Measurements from ENCODE around the gene KCNC1. TPM values are rescaled to one million over a fixed set of nuclear protein-coding genes. Genes with fewer than 3 reads are reported as not detected.

Gene KCNC1
- total RNA-seq, 1 donor from 2014 or later: not detected

DNA sequence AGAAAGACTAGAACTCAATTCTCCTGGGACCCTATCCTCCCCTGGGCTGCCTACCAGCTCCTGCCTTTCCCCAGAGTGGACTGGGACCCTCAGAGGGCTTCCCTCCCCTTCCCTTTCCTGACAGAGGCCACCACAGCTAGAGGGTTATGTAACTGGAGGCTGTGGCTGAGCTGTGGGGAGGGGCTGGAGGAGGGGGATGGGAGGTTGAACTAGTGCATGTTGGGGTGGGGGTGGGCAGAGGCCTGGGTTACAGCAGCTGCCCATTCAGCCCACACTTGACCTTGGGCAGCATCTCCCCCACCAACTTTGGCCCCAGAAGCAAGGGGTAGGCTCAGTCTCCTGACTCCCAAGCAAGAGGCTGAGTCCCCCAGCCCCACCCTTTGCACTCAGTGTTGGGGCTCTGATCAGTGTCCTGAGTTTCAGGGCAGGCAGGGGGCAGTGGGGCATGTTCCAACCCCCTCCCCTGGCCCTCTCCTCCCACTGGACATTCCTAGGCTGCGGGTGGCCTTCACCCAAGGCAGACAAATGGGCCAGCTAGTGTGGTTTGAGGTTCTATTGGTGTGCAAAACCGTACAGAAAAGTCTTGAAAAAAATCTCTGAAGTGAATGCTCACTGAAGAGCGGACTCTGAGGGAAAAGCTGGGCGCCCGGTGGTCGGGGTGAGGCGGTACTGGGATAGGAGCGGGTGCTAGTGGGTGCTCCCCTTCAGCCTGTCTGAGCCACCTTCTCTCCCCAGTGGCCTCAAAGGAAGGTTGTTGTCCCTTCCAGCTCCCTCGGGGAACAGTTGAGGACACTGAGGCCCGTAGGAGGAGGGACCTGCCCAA lies 3.8 kb downstream of the KCNC1 start:
- no peak for ATAC-seq

- no peak for ATAC-seq
These were observed 5.4 kb downstream of the KCNC1 start for GRCh38 chr11:17739945-17740338.

GRCh38 chr11:17740649-17741235 lies 6.2 kb downstream of the KCNC1 start:
- ATAC-seq: no peak

DNA sequence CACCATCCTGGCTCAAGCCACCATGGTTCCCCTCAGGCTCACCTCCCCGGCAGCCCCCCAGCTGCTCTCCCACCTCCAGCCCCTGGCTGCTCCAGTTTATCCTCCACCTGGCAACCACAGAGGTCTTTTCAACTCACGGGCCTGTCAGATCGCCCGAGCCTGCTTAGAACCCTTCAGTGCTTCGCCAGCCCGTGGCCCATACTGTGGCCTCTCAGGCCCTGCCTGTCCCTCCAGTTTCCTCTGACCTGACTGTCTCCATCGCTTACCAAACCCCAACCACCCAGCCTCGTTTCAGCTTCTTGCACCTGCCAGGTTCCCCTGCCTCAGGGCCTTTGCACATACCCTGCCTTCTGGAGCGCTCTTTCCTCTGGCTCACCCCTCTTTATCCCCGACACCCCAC lies 6.9 kb downstream of the KCNC1 start:
- ATAC-seq: no peak

DNA sequence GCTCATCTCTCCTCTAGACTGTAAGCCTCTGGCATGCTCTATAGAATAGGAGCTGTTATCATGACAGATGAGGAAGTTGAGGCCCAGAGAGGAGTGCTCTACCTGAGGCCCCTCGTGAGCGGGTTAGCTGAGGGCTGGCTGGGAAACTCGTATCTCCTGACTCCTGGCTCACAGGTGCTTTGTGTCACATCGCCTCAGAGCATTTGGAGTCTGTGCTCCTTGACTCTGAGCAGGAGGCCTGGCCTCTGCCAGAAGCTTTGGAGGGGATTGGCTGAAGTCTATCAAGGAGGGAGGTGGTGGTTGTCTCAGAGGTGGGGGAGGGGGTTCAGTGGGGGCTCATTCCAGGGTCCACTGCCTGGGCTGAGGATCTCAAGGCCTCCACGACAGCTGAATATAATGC lies 7.4 kb downstream of the KCNC1 start:
- no peak for ATAC-seq

DNA sequence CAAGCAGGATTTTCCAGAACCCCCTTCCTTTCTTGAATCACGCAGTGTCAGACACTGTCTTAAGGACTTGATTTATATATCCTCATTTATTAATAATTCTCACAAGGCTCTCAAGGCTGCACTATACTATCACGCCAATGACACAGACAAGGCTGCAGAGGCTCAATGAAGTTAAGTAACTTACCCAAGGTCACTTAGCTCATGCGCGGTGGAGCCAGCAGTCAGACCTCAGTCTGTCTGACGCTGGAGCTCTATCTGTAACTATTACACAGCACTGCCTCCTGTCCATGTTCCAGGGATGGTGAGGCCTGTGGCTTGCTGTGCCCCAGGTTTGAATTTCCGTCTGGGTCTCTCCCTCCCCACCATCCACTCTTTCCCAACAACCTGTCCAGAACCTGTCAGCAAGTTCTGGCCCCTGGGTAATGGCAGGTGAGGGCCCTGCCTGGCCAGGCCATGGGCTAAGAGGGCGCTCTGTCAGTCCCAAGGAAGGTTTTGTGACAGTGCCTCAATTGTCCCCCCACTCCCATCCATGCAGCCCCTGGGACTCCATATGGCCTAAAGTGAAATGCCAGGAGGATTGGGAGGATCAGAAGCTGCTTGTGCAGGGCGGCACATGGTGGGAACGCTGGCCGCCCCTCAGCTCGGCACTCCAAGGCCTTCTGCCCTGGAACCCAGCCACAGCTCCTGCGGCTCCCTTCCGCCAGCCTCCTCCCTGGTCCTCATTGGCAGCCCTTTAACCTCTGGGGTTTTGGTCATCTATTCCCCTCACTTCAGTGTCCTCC lies 8.6 kb downstream of the KCNC1 start:
- ATAC-seq: no peak

- peak; percentile 21 for ATAC-seq
These were observed 9.2 kb downstream of the KCNC1 start for GRCh38 chr11:17743808-17744119.

DNA sequence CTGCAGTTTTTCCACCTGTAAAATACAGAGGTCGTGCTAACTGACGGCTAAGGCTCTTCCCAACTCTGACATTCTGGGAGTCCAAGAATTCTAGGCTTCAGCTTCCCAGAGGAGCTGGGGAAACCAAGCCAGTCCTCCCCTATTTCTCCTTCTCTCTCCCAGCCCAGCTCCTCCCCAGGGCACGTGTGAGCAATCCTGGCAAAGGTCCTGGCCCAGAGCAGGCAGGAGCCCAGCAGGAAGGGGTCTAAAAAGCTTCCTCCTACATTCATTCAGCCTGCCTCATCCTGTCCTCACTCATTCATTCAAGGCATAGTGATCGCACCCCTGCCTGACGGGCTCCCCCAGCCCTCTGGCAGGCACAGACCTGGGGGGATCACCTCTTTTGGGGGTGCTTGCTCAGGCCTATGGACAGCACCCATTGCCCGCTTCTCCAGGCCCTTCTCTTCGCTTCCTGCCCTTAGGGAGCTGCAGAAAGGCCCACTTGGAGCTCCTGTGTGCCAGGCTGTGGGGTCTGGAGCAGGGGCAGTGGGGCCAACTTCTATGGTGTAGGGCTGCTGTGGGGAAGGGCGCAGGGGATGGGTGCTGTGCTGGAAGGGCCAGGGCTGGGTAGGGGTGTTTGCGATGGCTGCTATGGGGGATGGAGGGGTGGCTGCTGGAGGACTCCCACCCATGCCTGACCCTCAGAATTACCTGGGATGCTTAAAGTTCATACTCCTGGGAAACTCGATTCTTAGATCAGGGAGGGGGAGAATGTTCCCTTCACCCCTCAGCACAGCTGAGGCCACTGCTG lies 9.8 kb downstream of the KCNC1 start:
- peak; percentile 45 for ATAC-seq

GRCh38 chr11:17745023-17745772 lies 10.6 kb downstream of the KCNC1 start:
- ATAC-seq: peak; percentile 68

- no peak for ATAC-seq
These were observed 11.5 kb downstream of the KCNC1 start for GRCh38 chr11:17746096-17746495.

- no peak for ATAC-seq
These were observed 12.8 kb downstream of the KCNC1 start for GRCh38 chr11:17747131-17747955.

- no peak for ATAC-seq
These were observed 13.5 kb downstream of the KCNC1 start for GRCh38 chr11:17748044-17748443.

DNA sequence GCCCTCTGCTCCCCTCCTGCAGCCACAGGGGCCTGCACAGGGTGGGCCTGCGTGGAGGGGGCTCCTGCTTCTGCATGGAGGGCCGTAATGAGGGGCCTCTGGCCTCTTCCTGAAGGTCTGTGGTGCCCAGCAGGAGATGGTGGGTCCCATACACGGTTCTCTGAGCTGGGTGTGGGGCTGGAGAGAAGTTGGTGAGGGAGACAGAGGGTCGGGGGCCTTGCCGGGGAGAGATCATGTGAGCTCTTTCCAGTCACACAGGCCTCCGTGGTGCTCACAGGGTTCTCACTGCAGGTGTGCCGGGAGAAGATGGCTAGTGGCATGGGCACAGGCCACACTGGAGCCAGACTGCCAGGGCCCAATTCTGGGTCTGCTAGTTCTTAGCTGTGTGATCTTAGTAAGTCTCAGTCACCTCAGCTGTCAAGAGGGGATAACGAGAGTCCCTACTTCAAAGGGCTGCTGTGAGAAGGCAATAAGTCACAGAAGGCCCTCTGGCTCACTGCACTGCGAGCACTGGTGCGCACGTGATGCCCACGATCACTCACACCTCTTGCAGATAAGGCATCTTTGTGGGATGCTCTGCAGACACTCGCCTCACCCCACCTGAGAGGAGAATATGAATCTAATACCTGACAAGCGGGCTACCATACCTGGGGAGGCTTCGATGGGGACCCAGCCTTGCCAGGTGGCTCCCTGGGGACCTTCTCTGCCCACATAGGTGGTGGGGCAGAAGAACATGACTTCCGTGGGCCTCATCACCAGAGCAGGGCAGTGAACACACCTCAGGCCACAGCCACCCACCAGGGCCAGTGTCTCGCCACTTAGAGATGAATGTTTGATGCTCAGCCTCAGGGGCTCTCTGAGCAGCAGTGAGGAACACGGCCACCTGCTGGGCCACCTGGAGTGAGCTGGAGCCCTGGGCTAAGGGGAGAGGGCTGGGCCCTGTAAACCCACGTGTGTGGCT lies 14.5 kb downstream of the KCNC1 start:
- no peak for ATAC-seq

DNA sequence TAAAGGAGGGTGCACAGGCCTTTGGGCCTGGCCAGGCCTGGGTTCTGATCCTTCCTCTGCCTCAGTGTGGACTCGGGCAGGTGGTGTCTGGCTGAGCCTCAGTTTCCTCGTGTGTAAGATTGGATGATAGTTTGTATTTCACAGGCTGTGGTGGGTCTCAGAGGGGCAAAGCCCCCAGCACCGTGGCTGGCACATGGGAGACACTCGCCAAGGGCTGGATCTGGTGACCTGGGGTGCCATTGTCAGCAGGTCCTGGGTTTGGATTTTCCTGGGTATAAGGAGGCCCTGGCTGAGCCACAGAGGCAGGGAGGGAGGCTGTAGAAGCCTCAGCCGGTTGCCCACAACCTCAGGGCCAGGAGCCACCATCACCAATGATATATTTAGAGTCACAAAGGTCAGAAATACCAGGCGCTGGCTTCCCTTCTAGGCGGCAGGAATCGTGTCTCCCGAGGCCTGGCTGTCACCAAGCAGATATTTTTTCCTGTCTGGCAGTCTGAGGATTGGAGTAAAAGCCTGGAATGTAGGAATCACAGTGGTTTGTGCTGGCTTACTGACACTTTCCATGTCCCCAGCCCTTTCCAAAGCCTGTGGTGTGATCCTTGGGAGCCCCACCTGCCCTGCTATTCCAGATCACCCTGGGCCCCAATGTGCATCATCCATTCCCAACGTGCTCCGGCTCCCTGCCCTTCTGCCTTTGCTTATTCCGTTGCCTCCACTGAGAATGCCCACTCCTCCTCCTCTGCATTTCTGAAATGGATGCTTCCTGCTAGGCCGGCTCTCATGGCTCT lies 15.6 kb downstream of the KCNC1 start:
- ATAC-seq: no peak

- no peak for ATAC-seq
These were observed 16.2 kb downstream of the KCNC1 start for GRCh38 chr11:17750801-17751165.

DNA sequence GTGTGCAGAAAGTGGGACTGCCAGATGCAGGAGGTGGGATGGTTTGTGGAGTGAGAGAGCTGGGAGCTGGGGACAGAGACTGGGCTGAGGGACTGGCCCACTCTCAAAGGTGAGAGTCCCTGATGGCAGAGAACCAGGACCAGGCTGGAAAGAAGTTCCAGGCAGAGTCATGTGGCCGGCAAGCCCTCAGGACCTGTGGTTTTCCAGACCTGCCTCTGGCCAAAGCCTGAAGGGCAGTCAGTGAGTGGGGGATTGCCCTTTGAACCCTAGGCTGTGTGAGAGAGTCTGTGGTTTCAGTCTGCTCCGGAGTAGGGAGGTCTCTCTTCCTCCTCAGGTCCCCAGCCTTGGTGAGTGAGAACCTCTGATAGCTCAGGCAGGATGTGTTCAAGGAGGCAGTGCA lies 17.0 kb downstream of the KCNC1 start:
- ATAC-seq: no peak

- no peak for ATAC-seq
These were observed 17.6 kb downstream of the KCNC1 start for GRCh38 chr11:17752144-17752543.

DNA sequence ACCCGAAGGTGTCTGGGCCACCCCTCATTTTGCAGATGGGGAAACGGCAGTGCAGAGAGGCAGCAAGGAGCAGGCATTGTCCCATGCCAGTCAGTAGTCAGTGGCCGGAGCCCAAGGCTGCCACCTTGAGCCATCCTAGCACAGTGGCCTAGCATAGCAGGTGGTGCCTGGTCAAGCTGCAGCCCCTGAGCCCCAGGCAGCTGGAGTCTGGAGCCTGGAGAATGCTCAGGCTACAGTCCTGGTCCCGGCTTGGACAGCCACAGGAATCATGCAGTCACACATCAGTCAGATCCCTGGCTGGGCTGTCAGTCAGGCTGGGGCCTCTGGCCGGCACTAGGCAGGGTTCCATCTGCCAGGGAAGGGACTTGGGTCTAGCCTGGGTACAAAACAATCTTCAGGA lies 18.6 kb downstream of the KCNC1 start:
- no peak for ATAC-seq

DNA sequence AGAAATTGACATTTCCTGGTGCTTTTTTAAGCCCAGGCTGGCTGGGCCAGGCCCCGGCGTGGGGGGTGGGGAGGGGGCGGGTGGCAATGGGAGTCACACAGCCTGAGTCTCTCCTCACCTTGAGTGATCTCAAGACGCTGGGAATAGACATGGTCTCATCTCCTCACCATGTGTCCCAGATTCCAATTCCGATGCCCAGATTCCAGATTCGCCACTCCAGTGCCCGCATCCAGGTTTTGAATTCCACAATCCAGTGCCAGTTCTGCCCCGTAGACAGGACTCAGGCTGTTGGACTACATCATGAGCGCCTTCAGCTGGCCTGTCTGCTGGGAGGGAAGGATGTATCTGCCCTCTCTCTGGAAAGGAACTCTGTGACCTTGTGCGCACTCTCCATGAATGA lies 19.1 kb downstream of the KCNC1 start:
- ATAC-seq: no peak
